ENCODE results near the gene DLG5. TPM values are rescaled to one million over a fixed set of nuclear protein-coding genes. Genes with fewer than 3 reads are reported as not detected.
A peak's percentile ranks its signal among the peaks of the same experiment; 100 is the strongest.

DLG5 gene
- polyA plus RNA-seq, 2 of the 4 experiments (the other 2 are of a cell fraction), result 17.0 to 30.9 TPM

DNA sequence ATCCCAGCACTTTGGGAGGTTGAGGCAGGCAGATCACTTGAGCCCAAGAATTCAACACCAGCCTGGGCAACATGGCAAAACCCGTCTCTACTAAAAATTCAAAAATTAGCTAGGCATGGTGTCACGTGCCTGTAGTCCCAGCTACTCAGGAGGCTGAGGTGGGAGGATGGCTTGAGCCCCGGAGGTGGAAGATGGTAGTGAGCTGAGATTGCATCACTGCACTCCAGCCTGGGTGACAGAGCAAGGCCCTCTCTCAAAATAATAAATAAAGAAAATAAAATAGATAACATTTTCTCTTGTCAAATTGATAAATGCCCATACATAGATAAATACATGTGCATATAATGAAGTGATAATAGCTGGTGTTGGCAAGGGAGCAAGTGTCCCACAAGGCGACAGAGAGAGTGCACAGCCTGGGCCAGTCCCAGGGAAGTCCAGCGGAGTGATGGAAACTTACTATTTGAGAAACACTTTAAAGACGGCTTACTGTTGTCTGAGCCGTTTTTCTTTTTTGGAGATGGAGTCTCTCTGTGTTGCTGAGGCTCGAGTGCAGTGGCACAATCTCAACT lies 33.4 kb upstream of the DLG5 start:
- ChIA-PET CTCF (interaction anchor here (1.0 to 1.3 kb wide), 2 partner anchors 52 to 113 kb away, joined by 3 read pairs; no protein-coding TSS in a partner anchor), POLR2A (no interaction called here)
- WGBS (ENCODE audit: missing lambda C conversion rate), result 77% methylated on average over 8 of the region's 8 CpGs
- no peak for FAIRE-seq
- Histone ChIP-seq H3K4me1 (no peaks in the 10 kb centered on the region), H3K4me2 (no peak overlapping the region), H3K4me3 (no peak overlapping the region), H3K9me3 (peaks cover 12% of the 10 kb centered on the region; the same call in 2 of the 3 replicates), H3K27ac (no peak overlapping the region)
- ATAC-seq, result peak in 1 of 2 experiments; percentile 51; a peak in 1 of 6 replicates
- no peak for DNase-seq (ENCODE audit: low read depth in 1 of 2, low spot score in 1 of 2)
- TF ChIP-seq, protein P1, sequence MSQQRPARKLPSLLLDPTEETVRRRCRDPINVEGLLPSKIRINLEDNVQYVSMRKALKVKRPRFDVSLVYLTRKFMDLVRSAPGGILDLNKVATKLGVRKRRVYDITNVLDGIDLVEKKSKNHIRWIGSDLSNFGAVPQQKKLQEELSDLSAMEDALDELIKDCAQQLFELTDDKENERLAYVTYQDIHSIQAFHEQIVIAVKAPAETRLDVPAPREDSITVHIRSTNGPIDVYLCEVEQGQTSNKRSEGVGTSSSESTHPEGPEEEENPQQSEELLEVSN (IDR thresholded peaks at IDR 0.05; ENCODE audit: borderline replicate concordance, low read depth), result no peak
- TF ChIP-seq ESRRA (IDR thresholded peaks at IDR 0.05; ENCODE audit: borderline replicate concordance, low read length) (no peak), RFX5 (IDR thresholded peaks at IDR 0.05) (no peak), POLR2A (IDR thresholded peaks at IDR 0.05; ENCODE audit: low read length) (no peak), CBX8 (IDR thresholded peaks at IDR 0.05) (no peak), SREBF2 (IDR thresholded peaks at IDR 0.05) (no peak), RARB (CRISPR knock-in tag; IDR thresholded peaks at IDR 0.05) (no peak), NPAS2 (CRISPR knock-in tag; IDR thresholded peaks at IDR 0.05; ENCODE audit: borderline replicate concordance) (no peak), MAZ (IDR thresholded peaks at IDR 0.05; ENCODE audit: borderline replicate concordance, low read depth, low read length) (no peak), GATA3 (IDR thresholded peaks at IDR 0.05; ENCODE audit: borderline replicate concordance) (no peak), HOXB5 (CRISPR knock-in tag; IDR thresholded peaks at IDR 0.05) (no peak), EHMT2 (IDR thresholded peaks at IDR 0.05; ENCODE audit: low read depth) (no peak), FOXS1 (CRISPR knock-in tag; IDR thresholded peaks at IDR 0.05) (no peak), HOXA7 (CRISPR knock-in tag; IDR thresholded peaks at IDR 0.05) (no peak), TFCP2L1 (CRISPR knock-in tag; IDR thresholded peaks at IDR 0.05) (no peak)
- TF ChIP-seq, protein P2, sequence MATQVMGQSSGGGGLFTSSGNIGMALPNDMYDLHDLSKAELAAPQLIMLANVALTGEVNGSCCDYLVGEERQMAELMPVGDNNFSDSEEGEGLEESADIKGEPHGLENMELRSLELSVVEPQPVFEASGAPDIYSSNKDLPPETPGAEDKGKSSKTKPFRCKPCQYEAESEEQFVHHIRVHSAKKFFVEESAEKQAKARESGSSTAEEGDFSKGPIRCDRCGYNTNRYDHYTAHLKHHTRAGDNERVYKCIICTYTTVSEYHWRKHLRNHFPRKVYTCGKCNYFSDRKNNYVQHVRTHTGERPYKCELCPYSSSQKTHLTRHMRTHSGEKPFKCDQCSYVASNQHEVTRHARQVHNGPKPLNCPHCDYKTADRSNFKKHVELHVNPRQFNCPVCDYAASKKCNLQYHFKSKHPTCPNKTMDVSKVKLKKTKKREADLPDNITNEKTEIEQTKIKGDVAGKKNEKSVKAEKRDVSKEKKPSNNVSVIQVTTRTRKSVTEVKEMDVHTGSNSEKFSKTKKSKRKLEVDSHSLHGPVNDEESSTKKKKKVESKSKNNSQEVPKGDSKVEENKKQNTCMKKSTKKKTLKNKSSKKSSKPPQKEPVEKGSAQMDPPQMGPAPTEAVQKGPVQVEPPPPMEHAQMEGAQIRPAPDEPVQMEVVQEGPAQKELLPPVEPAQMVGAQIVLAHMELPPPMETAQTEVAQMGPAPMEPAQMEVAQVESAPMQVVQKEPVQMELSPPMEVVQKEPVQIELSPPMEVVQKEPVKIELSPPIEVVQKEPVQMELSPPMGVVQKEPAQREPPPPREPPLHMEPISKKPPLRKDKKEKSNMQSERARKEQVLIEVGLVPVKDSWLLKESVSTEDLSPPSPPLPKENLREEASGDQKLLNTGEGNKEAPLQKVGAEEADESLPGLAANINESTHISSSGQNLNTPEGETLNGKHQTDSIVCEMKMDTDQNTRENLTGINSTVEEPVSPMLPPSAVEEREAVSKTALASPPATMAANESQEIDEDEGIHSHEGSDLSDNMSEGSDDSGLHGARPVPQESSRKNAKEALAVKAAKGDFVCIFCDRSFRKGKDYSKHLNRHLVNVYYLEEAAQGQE (IDR thresholded peaks at IDR 0.05), result no peak
- TF ChIP-seq, protein P3, sequence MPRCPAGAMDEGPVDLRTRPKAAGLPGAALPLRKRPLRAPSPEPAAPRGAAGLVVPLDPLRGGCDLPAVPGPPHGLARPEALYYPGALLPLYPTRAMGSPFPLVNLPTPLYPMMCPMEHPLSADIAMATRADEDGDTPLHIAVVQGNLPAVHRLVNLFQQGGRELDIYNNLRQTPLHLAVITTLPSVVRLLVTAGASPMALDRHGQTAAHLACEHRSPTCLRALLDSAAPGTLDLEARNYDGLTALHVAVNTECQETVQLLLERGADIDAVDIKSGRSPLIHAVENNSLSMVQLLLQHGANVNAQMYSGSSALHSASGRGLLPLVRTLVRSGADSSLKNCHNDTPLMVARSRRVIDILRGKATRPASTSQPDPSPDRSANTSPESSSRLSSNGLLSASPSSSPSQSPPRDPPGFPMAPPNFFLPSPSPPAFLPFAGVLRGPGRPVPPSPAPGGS (IDR thresholded peaks at IDR 0.05), result no peak
- TF ChIP-seq, protein P4, sequence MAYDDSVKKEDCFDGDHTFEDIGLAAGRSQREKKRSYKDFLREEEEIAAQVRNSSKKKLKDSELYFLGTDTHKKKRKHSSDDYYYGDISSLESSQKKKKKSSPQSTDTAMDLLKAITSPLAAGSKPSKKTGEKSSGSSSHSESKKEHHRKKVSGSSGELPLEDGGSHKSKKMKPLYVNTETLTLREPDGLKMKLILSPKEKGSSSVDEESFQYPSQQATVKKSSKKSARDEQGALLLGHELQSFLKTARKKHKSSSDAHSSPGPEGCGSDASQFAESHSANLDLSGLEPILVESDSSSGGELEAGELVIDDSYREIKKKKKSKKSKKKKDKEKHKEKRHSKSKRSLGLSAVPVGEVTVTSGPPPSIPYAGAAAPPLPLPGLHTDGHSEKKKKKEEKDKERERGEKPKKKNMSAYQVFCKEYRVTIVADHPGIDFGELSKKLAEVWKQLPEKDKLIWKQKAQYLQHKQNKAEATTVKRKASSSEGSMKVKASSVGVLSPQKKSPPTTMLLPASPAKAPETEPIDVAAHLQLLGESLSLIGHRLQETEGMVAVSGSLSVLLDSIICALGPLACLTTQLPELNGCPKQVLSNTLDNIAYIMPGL (CRISPR knock-in tag; IDR thresholded peaks at IDR 0.05; ENCODE audit: borderline replicate concordance), result no peak

DNA sequence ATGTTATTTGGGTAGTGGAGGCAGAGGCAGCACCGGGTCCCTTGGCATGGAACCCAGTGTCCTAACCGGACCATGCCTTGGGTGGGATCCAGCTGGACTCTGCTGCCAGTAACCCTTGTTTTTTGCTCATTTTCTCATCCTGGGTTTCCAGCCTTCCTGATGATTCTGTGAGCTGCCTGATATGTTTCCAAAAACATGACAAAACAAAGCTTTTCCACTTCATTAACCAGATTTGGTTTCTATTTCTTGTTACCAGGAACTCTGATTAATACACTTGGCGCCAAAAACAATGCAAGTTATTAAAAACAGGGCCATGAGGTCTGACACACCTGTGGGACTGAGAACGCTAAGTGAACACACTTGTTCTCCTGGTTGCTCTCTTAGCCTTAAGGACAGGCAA lies 32.8 kb upstream of the DLG5 start:
- FAIRE-seq (no peak), ATAC-seq (no peak), DNase-seq (ENCODE audit: low read depth in 1 of 2, low spot score in 1 of 2) (no peak)
- CTCF ChIA-PET, result interaction anchor here (0.6 to 1.3 kb wide), 3 partner anchors 52 to 112 kb away, joined by 3 read pairs; no protein-coding TSS in a partner anchor
- Histone ChIP-seq H3K27ac (no peak overlapping the region), H3K9me3 (peaks cover 7% of the 10 kb centered on the region; the same call in 2 of the 3 replicates), H3K4me1 (no peaks in the 10 kb centered on the region), H3K4me2 (no peak overlapping the region), H3K4me3 (no peak overlapping the region)
- POLR2A ChIA-PET, result no interaction called here
- 56% methylated on average over 4 of the region's 4 CpGs for WGBS (ENCODE audit: missing lambda C conversion rate)
- TF ChIP-seq ZFP36 (IDR thresholded peaks at IDR 0.05; ENCODE audit: borderline replicate concordance, partially characterized antibody) (no peak), ESRRA (IDR thresholded peaks at IDR 0.05; ENCODE audit: borderline replicate concordance, low read length) (no peak), POLR2AphosphoS2 (conservative IDR thresholded peaks at IDR 0.05; ENCODE audit: low read length) (no peak), EP300 (IDR thresholded peaks at IDR 0.05) (no peak), RCOR1 (IDR thresholded peaks at IDR 0.05; ENCODE audit: low read depth, low read length) (no peak), CEBPB (IDR thresholded peaks at IDR 0.05) (no peak), HOXA7 (CRISPR knock-in tag; IDR thresholded peaks at IDR 0.05) (no peak), TP53 (CRISPR knock-in tag; IDR thresholded peaks at IDR 0.05) (no peak), GATA3 (IDR thresholded peaks at IDR 0.05; ENCODE audit: borderline replicate concordance) (no peak), NFE2L2 (conservative IDR thresholded peaks at IDR 0.05; ENCODE audit: low read length) (no peak), PHF8 (IDR thresholded peaks at IDR 0.05; ENCODE audit: borderline replicate concordance, low read depth) (no peak), FOSB (CRISPR knock-in tag; IDR thresholded peaks at IDR 0.05) (no peak)
- TF ChIP-seq, protein P5, sequence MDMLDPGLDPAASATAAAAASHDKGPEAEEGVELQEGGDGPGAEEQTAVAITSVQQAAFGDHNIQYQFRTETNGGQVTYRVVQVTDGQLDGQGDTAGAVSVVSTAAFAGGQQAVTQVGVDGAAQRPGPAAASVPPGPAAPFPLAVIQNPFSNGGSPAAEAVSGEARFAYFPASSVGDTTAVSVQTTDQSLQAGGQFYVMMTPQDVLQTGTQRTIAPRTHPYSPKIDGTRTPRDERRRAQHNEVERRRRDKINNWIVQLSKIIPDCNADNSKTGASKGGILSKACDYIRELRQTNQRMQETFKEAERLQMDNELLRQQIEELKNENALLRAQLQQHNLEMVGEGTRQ (IDR thresholded peaks at IDR 0.05), result no peak
- TF ChIP-seq, protein P6, sequence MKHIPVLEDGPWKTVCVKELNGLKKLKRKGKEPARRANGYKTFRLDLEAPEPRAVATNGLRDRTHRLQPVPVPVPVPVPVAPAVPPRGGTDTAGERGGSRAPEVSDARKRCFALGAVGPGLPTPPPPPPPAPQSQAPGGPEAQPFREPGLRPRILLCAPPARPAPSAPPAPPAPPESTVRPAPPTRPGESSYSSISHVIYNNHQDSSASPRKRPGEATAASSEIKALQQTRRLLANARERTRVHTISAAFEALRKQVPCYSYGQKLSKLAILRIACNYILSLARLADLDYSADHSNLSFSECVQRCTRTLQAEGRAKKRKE (CRISPR knock-in tag; IDR thresholded peaks at IDR 0.05; ENCODE audit: low read depth), result no peak

Data from A549 (cell line).